GM19099 (cell line): ENCODE measurements around the gene CYREN.

ENCODE experiments used
- POLR2A ChIP-seq: IDR thresholded peaks from 3 replicates; pipeline ENCODE4 v1.6.1; 2011; ENCODE audit warnings: low read depth; ENCODE audit not compliant: insufficient read length; ENCODE audit errors: extremely low read depth

Gene CYREN

GRCh38 chr7:135158874-135159273 is 11.6 kb downstream of the CYREN start:
- no peak for TF ChIP-seq POLR2A

GRCh38 chr7:135158141-135158655 is 12.3 kb downstream of the CYREN start:
- TF ChIP-seq POLR2A: no peak

GRCh38 chr7:135156290-135156689 is 14.2 kb downstream of the CYREN start:
- TF ChIP-seq POLR2A: no peak

- no peak for TF ChIP-seq POLR2A
Measured at GRCh38 chr7:135154734-135155133, 15.8 kb downstream of the CYREN start.

- no peak for TF ChIP-seq POLR2A
Measured at GRCh38 chr7:135152442-135152841, 18.1 kb downstream of the CYREN start.

GRCh38 chr7:135151533-135151932 is 19.0 kb downstream of the CYREN start:
- peak; percentile 32 for TF ChIP-seq POLR2A

GRCh38 chr7:135151132-135151531 is 19.4 kb downstream of the CYREN start:
- peak; percentile 9 for TF ChIP-seq POLR2A

GRCh38 chr7:135150072-135150782 is 20.3 kb downstream of the CYREN start:
- no peak for TF ChIP-seq POLR2A

GRCh38 chr7:135147899-135148721 is 22.4 kb downstream of the CYREN start, which contains the start of gene TMEM140:
TMEM140 (plus strand) TSS chr7:135148072; CDS start chr7:135164442, 16,370 bp downstream.
- TF ChIP-seq POLR2A: peak; percentile 67

GRCh38 chr7:135147341-135147898 is 23.1 kb downstream of the CYREN start:
- TF ChIP-seq POLR2A: no peak

- TF ChIP-seq POLR2A: no peak
Measured at GRCh38 chr7:135143885-135144668, 26.4 kb downstream of the CYREN start.

GRCh38 chr7:135129579-135129978 is 40.9 kb downstream of the CYREN start:
- TF ChIP-seq POLR2A: no peak

- no peak for TF ChIP-seq POLR2A
Measured at GRCh38 chr7:135128931-135129330, 41.6 kb downstream of the CYREN start.

GRCh38 chr7:135121868-135122267 is 48.6 kb downstream of the CYREN start:
- TF ChIP-seq POLR2A: no peak

- no peak for TF ChIP-seq POLR2A
Measured at GRCh38 chr7:135117096-135117495, 53.4 kb downstream of the CYREN start.
